CD4-positive, alpha-beta memory T cell (primary cell): ENCODE data around the gene MTUS2. TPM values are rescaled to one million over a fixed set of nuclear protein-coding genes. Genes with fewer than 3 reads are reported as not detected.

Experiments used
- CTCF ChIA-PET: fragments of 350-600 bp; sonication (Branson Sonifier 250); formaldehyde crosslinking; loops from one replicate; lab custom pipeline; 2021; ENCODE audit warnings: inconsistent platforms; ENCODE audit not compliant: partially characterized antibody; lab: Charles Lee
- POLR2A ChIA-PET: fragments of 350-600 bp; sonication (Branson Sonifier 250); formaldehyde crosslinking; loops from one replicate; lab custom pipeline; 2021; ENCODE audit not compliant: partially characterized antibody; lab: Charles Lee
- DNase-seq, 5 donors: peaks; one replicate each; pipeline versions ENCODE4 v3.0.0 to v3.0.0-alpha.2; 2020 to 2022; ENCODE audit warnings: mixed read lengths in 1 of 5
- H3K27ac ChIP-seq: one replicate; pipeline ENCODE4 v1.7.0; 2013; ENCODE audit warnings: low read depth, low read length
- H3K27me3 ChIP-seq: 2 replicates; pipeline ENCODE4 v1.7.0; 2013; ENCODE audit warnings: mild to moderate bottlenecking, low read length, moderate library complexity; ENCODE audit not compliant: insufficient read depth
- H3K36me3 ChIP-seq: 2 replicates; pipeline ENCODE4 v1.7.0; 2013; ENCODE audit warnings: mild to moderate bottlenecking, low read length, moderate library complexity; ENCODE audit not compliant: insufficient read depth
- H3K4me1 ChIP-seq: 2 replicates; pipeline ENCODE4 v1.7.0; 2013; ENCODE audit warnings: mild to moderate bottlenecking, low read length, moderate library complexity; ENCODE audit not compliant: insufficient read depth
- H3K4me3 ChIP-seq, 2 donors: one replicate each; pipeline ENCODE4 v1.7.0; 2013; ENCODE audit warnings: low read length in 2 of 2, mild to moderate bottlenecking in 1 of 2
- H3K9me3 ChIP-seq, 2 donors: one replicate each; pipeline ENCODE4 v1.7.0; 2013; ENCODE audit warnings: low read length in 2 of 2, control low read depth in 1 of 2; ENCODE audit not compliant: control insufficient read depth in 1 of 2
- H3K27ac Mint-ChIP-seq, 7 donors: one replicate each; pipeline ENCODE4 v1.8.0; 2020 to 2021; ENCODE audit warnings: mixed read lengths in 7 of 7, mild to moderate bottlenecking in 6 of 7, inconsistent platforms in 3 of 7, moderate library complexity in 3 of 7
- H3K27me3 Mint-ChIP-seq, 2 donors: one replicate each; pipeline ENCODE4 v1.8.0; 2020 to 2021; ENCODE audit warnings: mixed read lengths in 2 of 2
- H3K36me3 Mint-ChIP-seq, 2 donors: one replicate each; pipeline ENCODE4 v1.8.0; 2020 to 2021; ENCODE audit warnings: mixed read lengths in 2 of 2, inconsistent platforms in 1 of 2, mild to moderate bottlenecking in 1 of 2
- H3K4me1 Mint-ChIP-seq, 4 donors: one replicate each; pipeline ENCODE4 v1.8.0; 2020 to 2021; ENCODE audit warnings: mixed read lengths in 4 of 4, mild to moderate bottlenecking in 1 of 4
- H3K4me3 Mint-ChIP-seq, 8 donors: one replicate each; pipeline ENCODE4 v1.8.0; 2020 to 2021; ENCODE audit warnings: mixed read lengths in 8 of 8, mild to moderate bottlenecking in 7 of 8, moderate library complexity in 6 of 8, inconsistent platforms in 3 of 8
- H3K9me3 Mint-ChIP-seq, 8 donors: one replicate each; pipeline ENCODE4 v1.8.0; 2020 to 2021; ENCODE audit warnings: mixed read lengths in 8 of 8, mild to moderate bottlenecking in 5 of 8, inconsistent platforms in 3 of 8, moderate library complexity in 1 of 8
- intact Hi-C: fragments of 100-400 bp; cut with micrococcal nuclease; formaldehyde crosslinking; loops from one replicate; pipeline ENCODE4 v1.15.1; 2023
- polyA plus RNA-seq, 2 donors: library from polyadenylated mRNA; unstranded; fragments of 300-500 nt; fragmentation: Illumina TruSeq; gene quantifications; one replicate each; pipeline ENCODE4 v1.2.3, GENCODE V29; 2021
- total RNA-seq, 2 experiments: library from RNA; stranded (reverse); gene quantifications; one replicate each; pipeline ENCODE4 v1.2.3, GENCODE V29; 2021

MTUS2 gene
- total and polyA plus RNA-seq, 4 experiments from 2014 or later = 0.12 to 1.1 (median 0.60) TPM

DNA sequence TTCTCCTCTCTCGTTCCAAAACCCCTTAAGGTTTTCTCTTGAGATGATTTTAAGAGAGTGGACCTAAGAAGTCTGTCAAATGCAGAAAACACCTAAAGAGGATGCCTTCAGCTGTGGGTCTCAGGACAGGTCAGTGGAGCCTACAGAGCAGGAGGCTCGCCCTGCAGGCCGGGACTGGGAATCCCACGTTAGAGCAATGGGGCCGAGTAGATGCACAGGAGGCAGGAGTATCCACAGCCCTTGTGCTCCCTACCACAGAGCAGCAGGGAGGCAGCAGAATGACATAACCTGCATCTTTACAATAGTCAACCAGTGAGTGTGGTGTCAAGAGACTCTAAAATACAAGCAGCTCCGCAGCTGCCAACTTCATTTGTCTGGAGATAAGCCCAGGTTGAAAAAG lies 229.4 kb downstream of the MTUS2 start:
- Mint-ChIP-seq H3K4me1 (no peaks in the 10 kb centered on the region), H3K36me3 (peaks cover 0 to 5% of the 10 kb centered on the region in 2 donors), H3K27me3 (no peaks in the 10 kb centered on the region), H3K27ac (no peak overlapping the region), H3K4me3 (no peak overlapping the region), H3K9me3 (peaks cover 10 to 36% (median 16%) of the 10 kb centered on the region in 8 donors)
- DNase-seq = no peak
- H3K27ac ChIP-seq = no peak overlapping the region
- intact Hi-C loops = no loop called here
- ChIA-PET CTCF (no interaction called here), POLR2A (interaction anchor here (0.6 kb wide), 1 partner anchor 213 kb away, joined by 3 read pairs; no protein-coding TSS in a partner anchor)
- no peak overlapping the region for H3K4me3 ChIP-seq
- H3K27me3 ChIP-seq = no peaks in the 10 kb centered on the region
- H3K4me1 ChIP-seq = no peaks in the 10 kb centered on the region
- no peaks in the 10 kb centered on the region for H3K9me3 ChIP-seq
- no peaks in the 10 kb centered on the region for H3K36me3 ChIP-seq

DNA sequence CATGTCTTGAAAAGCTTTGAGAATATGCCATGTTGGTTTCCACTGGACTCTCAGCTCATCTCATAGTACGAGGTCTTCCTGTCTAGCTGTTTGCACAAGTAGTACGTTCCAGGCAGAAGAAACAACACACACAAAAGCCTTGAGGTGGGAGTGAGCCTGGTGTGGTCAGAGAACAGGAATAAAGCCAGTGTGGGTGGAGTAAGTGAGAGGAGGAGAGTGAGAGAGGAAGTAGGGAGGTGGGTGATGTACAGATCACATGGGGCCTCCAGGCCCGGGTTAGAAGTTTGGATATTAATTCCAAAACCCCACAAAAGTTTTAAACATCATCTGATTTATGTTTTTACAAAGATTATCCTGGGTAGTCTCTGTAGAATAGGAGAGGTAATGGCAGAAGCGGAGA lies 230.6 kb downstream of the MTUS2 start:
- peaks cover 0 to 3% of the 10 kb centered on the region in 2 donors for H3K36me3 Mint-ChIP-seq
- Histone ChIP-seq H3K4me1 (no peaks in the 10 kb centered on the region), H3K4me3 (no peak overlapping the region), H3K36me3 (no peaks in the 10 kb centered on the region), H3K27ac (no peak overlapping the region), H3K27me3 (no peaks in the 10 kb centered on the region), H3K9me3 (no peaks in the 10 kb centered on the region)
- no peaks in the 10 kb centered on the region for H3K27me3 Mint-ChIP-seq
- DNase-seq = no peak
- no peaks in the 10 kb centered on the region for H3K4me1 Mint-ChIP-seq
- H3K4me3 Mint-ChIP-seq = no peak overlapping the region
- peaks cover 4 to 31% (median 13%) of the 10 kb centered on the region in 8 donors for H3K9me3 Mint-ChIP-seq
- CTCF ChIA-PET = no interaction called here
- intact Hi-C loops = no loop called here
- H3K27ac Mint-ChIP-seq = no peak overlapping the region
- POLR2A ChIA-PET = no interaction called here

DNA sequence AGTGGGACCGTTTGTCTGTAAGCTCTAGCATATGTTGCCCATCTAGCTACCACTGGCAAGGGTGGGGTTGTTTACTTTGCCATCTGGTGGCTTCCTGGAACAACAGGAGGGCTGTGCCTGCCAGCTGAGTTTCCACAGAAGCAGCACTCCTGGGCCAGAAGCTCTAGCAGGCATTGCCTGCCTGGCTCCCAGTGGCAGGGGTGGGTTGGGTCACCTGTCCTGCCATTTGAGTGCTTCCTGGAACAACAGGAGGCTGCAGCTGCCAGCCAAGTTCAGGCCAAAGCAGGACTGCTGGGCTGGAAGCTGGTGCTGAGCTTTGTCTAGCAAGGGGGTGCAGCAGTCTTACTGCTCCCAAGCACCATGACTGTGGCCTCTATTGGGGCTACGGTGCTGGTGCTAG lies 239.7 kb downstream of the MTUS2 start:
- peaks cover 4 to 49% (median 27%) of the 10 kb centered on the region in 8 donors for H3K9me3 Mint-ChIP-seq
- Histone ChIP-seq H3K36me3 (no peaks in the 10 kb centered on the region), H3K9me3 (peaks cover 0 to 4% of the 10 kb centered on the region in 2 donors), H3K27me3 (no peaks in the 10 kb centered on the region), H3K4me3 (no peak overlapping the region), H3K27ac (no peak overlapping the region), H3K4me1 (no peaks in the 10 kb centered on the region)
- no peak for DNase-seq
- peaks cover 0 to 1% (median under 1%) of the 10 kb centered on the region in 4 donors for H3K4me1 Mint-ChIP-seq
- peaks cover 0 to 12% of the 10 kb centered on the region in 2 donors for H3K36me3 Mint-ChIP-seq
- H3K27me3 Mint-ChIP-seq = no peaks in the 10 kb centered on the region
- intact Hi-C loops = no loop called here
- ChIA-PET POLR2A (no interaction called here), CTCF (no interaction called here)
- no peak overlapping the region for H3K27ac Mint-ChIP-seq
- H3K4me3 Mint-ChIP-seq = no peak overlapping the region

DNA sequence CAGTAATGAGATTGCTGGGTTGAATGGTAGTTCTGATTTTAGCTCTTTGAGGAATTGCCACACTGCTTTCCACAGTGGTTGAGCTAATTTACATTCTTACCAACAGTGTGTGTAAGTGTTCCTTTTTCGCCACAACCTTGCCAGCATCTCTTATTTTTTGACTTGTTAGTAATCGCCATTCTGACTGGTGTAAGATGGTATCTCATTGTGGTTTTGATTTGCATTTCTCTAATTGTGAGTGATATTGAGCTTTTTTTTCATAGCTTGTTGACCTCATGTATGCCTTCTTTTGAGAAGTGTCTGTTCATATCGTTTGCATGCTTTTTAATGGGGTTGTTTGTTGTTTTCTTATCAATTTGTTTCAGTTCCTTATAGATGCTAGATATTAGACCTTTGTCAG lies 245.0 kb downstream of the MTUS2 start:
- H3K4me1 ChIP-seq = peaks cover 9% of the 10 kb centered on the region
- DNase-seq = peak in 2 of 5 donors; percentile 19 to 28
- no peak overlapping the region for H3K27ac ChIP-seq
- peaks cover 0 to 6% (median 2%) of the 10 kb centered on the region in 4 donors for H3K4me1 Mint-ChIP-seq
- intact Hi-C loops = no loop called here
- H3K4me3 Mint-ChIP-seq = peak overlapping the region in 2 of 8 donors; percentile 5 to 40
- H3K4me3 ChIP-seq = no peak overlapping the region
- no peaks in the 10 kb centered on the region for H3K27me3 Mint-ChIP-seq
- H3K27me3 ChIP-seq = no peaks in the 10 kb centered on the region
- no peaks in the 10 kb centered on the region for H3K9me3 ChIP-seq
- H3K36me3 Mint-ChIP-seq = peaks cover 0 to 8% of the 10 kb centered on the region in 2 donors
- no peaks in the 10 kb centered on the region for H3K36me3 ChIP-seq
- peaks cover 0 to 11% (median under 1%) of the 10 kb centered on the region in 8 donors for H3K9me3 Mint-ChIP-seq
- peak overlapping the region in 3 of 7 donors; percentile 2 to 90 (median 25) for H3K27ac Mint-ChIP-seq
- POLR2A ChIA-PET = no interaction called here
- CTCF ChIA-PET = no interaction called here

DNA sequence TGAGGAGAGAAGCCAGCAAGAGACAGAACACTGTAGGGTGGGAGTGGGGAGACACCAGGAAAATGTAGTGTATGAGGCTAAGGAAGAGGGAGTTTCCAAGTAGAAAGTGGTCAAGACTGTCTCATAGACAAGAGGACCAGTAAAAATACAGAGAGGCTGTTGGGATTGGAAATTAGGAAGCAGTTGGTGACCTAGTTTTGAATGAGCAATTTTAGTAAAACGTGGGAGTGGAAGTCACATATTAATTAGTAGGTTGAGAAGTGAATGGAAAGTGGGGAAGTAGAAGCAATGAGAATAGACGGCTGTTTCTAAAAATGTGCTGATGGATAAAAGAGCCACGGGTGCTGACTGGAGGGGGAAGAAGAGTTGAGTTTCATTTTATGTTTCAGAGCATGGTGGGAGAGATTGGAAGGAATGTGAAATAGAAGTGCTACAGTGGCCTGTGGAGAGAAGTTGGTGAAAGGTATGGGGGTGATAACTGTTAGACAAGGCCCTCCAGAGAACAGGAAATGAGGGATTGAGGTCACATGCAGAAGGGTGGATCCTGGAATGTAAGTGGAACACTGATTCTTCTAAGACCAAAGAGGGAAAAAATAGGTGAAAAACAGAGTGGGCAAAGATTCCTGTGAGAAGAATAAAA lies 247.3 kb downstream of the MTUS2 start:
- DNase-seq = no peak
- Histone ChIP-seq H3K9me3 (no peaks in the 10 kb centered on the region), H3K27ac (no peak overlapping the region), H3K4me3 (no peak overlapping the region), H3K27me3 (no peaks in the 10 kb centered on the region), H3K4me1 (peaks cover 9% of the 10 kb centered on the region), H3K36me3 (no peaks in the 10 kb centered on the region)
- H3K4me3 Mint-ChIP-seq = no peak overlapping the region
- H3K4me1 Mint-ChIP-seq = peaks cover 0 to 6% (median 2%) of the 10 kb centered on the region in 4 donors
- ChIA-PET POLR2A (no interaction called here), CTCF (no interaction called here)
- H3K27ac Mint-ChIP-seq = no peak overlapping the region
- H3K36me3 Mint-ChIP-seq = no peaks in the 10 kb centered on the region
- H3K9me3 Mint-ChIP-seq = peaks cover 0 to 3% (median 0%) of the 10 kb centered on the region in 8 donors
- H3K27me3 Mint-ChIP-seq = no peaks in the 10 kb centered on the region
- intact Hi-C loops = no loop called here

DNA sequence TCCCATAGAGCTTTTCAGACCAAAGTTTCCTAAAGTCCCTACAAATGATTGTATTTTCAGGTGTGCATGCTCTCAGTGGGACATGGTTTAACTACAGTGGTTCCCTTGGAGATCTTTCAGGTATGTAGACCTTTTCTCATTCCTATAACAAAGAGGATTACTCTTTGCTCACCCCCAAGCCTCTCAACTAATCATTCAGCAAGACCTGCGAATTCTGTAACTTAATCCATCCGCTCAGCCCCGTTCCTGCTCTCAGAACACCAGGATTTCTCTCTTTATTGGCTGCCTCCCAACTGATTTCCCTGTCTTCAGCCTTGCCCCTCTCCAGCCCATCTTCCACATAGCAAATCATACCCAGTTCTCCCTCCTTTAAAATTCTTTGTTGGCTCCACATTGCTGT lies 253.6 kb downstream of the MTUS2 start:
- Mint-ChIP-seq H3K27ac (no peak overlapping the region), H3K9me3 (peaks cover 0 to 10% (median 1%) of the 10 kb centered on the region in 8 donors), H3K27me3 (no peaks in the 10 kb centered on the region), H3K4me3 (peak overlapping the region in 1 of 8 donors; percentile 68), H3K4me1 (peaks cover 5 to 8% (median 7%) of the 10 kb centered on the region in 4 donors), H3K36me3 (no peaks in the 10 kb centered on the region)
- Histone ChIP-seq H3K9me3 (no peaks in the 10 kb centered on the region), H3K36me3 (no peaks in the 10 kb centered on the region), H3K4me1 (peaks cover 7% of the 10 kb centered on the region), H3K27me3 (no peaks in the 10 kb centered on the region), H3K4me3 (no peak overlapping the region), H3K27ac (no peak overlapping the region)
- DNase-seq = no peak
- ChIA-PET CTCF (no interaction called here), POLR2A (no interaction called here)
- intact Hi-C loops = no loop called here

DNA sequence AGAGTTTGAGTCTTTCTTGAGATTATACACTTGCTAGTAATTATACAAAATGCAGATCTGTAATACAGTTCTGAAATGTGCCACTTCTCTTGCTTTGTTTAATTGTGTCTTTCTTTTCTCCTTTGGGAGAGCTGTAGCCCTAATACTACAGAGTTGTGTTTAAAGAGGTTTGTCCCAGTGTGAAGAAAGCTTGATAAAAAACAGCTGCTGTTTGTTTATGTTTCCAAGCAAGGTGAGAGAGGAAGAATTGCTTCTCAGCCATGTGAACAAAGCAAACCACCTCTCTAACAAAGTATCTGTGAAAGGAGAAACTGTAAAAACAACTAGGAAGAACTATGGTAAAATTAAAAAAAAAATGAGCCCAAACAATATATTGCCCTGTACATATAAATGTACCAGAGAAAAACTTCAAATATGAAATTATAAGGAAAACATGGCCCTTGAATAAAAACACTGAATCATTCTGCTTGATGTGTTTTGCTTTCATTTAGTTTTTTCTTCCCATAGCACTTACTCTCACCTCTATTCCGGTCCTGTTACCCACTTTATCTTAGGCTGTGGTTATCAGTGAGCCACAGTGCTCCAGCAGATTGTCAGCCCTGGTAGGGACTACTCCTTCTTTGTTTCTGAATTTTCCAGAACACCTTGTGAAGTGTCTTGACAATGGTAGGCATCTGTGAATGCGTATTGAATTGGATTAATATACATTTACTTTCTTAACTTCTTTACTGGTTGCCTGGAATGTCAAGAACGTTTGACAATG lies 257.1 kb downstream of the MTUS2 start:
- Histone ChIP-seq H3K4me1 (peaks cover 28% of the 10 kb centered on the region), H3K27me3 (no peaks in the 10 kb centered on the region), H3K36me3 (no peaks in the 10 kb centered on the region), H3K9me3 (no peaks in the 10 kb centered on the region), H3K27ac (no peak overlapping the region), H3K4me3 (no peak overlapping the region)
- H3K4me1 Mint-ChIP-seq = peaks cover 15 to 30% (median 23%) of the 10 kb centered on the region in 4 donors
- peak overlapping the region in 4 of 8 donors; percentile 2 to 61 (median 14) for H3K4me3 Mint-ChIP-seq
- H3K27ac Mint-ChIP-seq = peak overlapping the region in 5 of 7 donors; percentile 18 to 83 (median 65)
- no peaks in the 10 kb centered on the region for H3K36me3 Mint-ChIP-seq
- ChIA-PET CTCF (no interaction called here), POLR2A (no interaction called here)
- DNase-seq = no peak
- H3K9me3 Mint-ChIP-seq = peaks cover 0 to 14% (median 3%) of the 10 kb centered on the region in 8 donors
- no peaks in the 10 kb centered on the region for H3K27me3 Mint-ChIP-seq
- intact Hi-C loops = no loop called here
